Thyroid gland (tissue), 4 donors: Measurements from ENCODE around the gene CAMTA1.

Source experiments
- CTCF ChIP-seq, 6 experiments: fragments of 200-600 bp in 3 of 6; fragments of 450-650 bp in 3 of 6; sonication (generic) in 3 of 6; IDR thresholded peaks; one replicate each; pipeline ENCODE4 v1.5.1; 2016 to 2019; ENCODE audit warnings: antibody characterized with exemption in 6 of 6, mild to moderate bottlenecking in 2 of 6, inconsistent platforms in 1 of 6, moderate library complexity in 1 of 6
- POLR2A ChIP-seq, 2 donors: fragments of 450-650 bp; IDR thresholded peaks; one replicate each; pipeline ENCODE4 v1.6.1; 2017; ENCODE audit warnings: antibody characterized with exemption in 2 of 2, mild to moderate bottlenecking in 2 of 2, moderate library complexity in 1 of 2

GRCh38 chr1:7387053-7387927 lies 602.0 kb downstream of the CAMTA1 start:
- TF ChIP-seq CTCF (IDR thresholded peaks at IDR 0.05) (no peak), POLR2A (IDR thresholded peaks at IDR 0.05) (no peak)
